Measurements from ENCODE around the gene CELA3B. TPM values are rescaled to one million over a fixed set of nuclear protein-coding genes. Genes with fewer than 3 reads are reported as not detected.

The CELA3B gene
- total and polyA plus RNA-seq, 2 of the 8 experiments (the other 6 are each of a cell fraction or from before 2014, with no cell fraction given), result not detected

DNA sequence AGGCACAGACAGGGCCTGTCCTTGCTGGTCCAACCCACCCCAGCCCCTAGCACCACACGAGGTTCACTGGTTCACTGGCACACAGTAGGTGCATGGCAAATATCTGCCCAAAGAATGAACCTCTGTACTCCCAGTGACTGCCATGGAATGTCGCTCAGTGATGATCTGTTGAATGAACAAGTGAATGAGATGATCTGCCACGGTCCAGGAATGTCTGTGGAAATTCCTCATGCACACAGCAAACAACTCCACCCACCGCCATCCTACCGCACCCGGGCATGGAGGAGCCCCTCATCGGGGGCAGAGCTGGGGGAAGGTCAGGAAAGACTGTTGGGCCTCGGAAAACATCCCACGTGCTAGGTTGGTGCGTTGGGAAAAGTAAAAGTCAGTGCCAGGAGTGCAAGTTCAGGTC is 41.4 kb upstream of the CELA3B start:
- Histone ChIP-seq H3K56ac (replicated peaks; ENCODE audit: insufficient read length, low read depth, low read length) (no peak overlapping the region), H2AK5ac (ENCODE audit: low read depth, low read length) (peak overlapping the region; percentile 33; the same call in 1 of the 2 replicates), H3K79me2 (ENCODE audit: control insufficient read depth in 1 of 2, insufficient read depth in 2 of 2, low read length in 2 of 2) (peaks cover 6 to 54% of the 10 kb centered on the region in 2 experiments; a peak in 3 of 4 replicates), H4K91ac (replicated peaks; ENCODE audit: insufficient read length, low read length) (peak overlapping the region; percentile 44), H2AFZ (ENCODE audit: low read length) (no peak overlapping the region), H3K9ac (replicated peaks in 1 of 4; ENCODE audit: extremely low read depth in 1 of 4, low read depth in 3 of 4, low read length in 3 of 4) (0 out of 7 replicates have a peak overlapping the region, but pooled peaks of 1 of the 4 experiments have one; percentile 14), H2BK120ac (replicated peaks; ENCODE audit: low read depth, low read length) (no peak overlapping the region), H3K23me2 (ENCODE audit: low read depth, low read length) (peaks cover 11% of the 10 kb centered on the region), H2BK20ac (ENCODE audit: low read length) (no peak overlapping the region), H3K23ac (ENCODE audit: insufficient read length) (no peak overlapping the region), H3K4me3 (ENCODE audit: extremely low read depth in 1 of 4, insufficient read depth in 2 of 4, low read depth in 3 of 4, low read length in 4 of 4) (peak overlapping the region in 1 of 4 experiments; percentile 89; a peak in 2 of 8 replicates), H4K20me1 (replicated peaks in 1 of 2; ENCODE audit: control insufficient read depth in 1 of 2, insufficient read depth in 2 of 2, low read length in 2 of 2) (peaks cover 2 to 12% of the 10 kb centered on the region in 2 experiments), H4K8ac (ENCODE audit: extremely low read depth, insufficient read depth, low read length) (no peak overlapping the region; the same call in 1 of the 2 replicates), H3K36me3 (ENCODE audit: control insufficient read depth in 2 of 4, insufficient read depth in 4 of 4, low read length in 3 of 4) (no peaks in the 10 kb centered on the region), H2BK12ac (ENCODE audit: low read depth, low read length) (peak overlapping the region; percentile 75; the same call in 1 of the 2 replicates), H3K14ac (ENCODE audit: insufficient read length) (no peak overlapping the region), H2BK5ac (ENCODE audit: low read depth, low read length) (peak overlapping the region; percentile 48; the same call in 1 of the 2 replicates), H3K18ac (ENCODE audit: extremely low read depth, low read length) (no peak overlapping the region), H3K4me1 (replicated peaks in 1 of 4; ENCODE audit: control insufficient read depth in 3 of 4, insufficient read depth in 4 of 4, low read length in 3 of 4) (peaks cover 8 to 46% (median 31%) of the 10 kb centered on the region in 4 experiments), H2BK15ac (ENCODE audit: low read length) (peak overlapping the region; percentile 75; the same call in 1 of the 2 replicates), H3K27me3 (replicated peaks in 1 of 4; ENCODE audit: control insufficient read depth in 3 of 4, extremely low read depth in 1 of 4, insufficient read depth in 3 of 4, low read length in 3 of 4) (peaks cover 0 to 2% (median 0%) of the 10 kb centered on the region in 4 experiments; a peak in 2 of 7 replicates), H3K79me1 (ENCODE audit: low read depth, low read length) (peaks cover 19% of the 10 kb centered on the region), H3K27ac (ENCODE audit: low read depth, low read length) (no peak overlapping the region), H3K4me2 (ENCODE audit: insufficient read depth in 1 of 2, low read depth in 2 of 2, low read length in 2 of 2) (peak overlapping the region; percentile 86 to 88; a peak in 3 of 4 replicates), H3K4ac (replicated peaks; ENCODE audit: insufficient read length, low read depth, low read length) (peak overlapping the region; percentile 27), H4K5ac (ENCODE audit: insufficient read length, low read depth, low read length) (no peak overlapping the region), H3K9me3 (ENCODE audit: insufficient read depth in 2 of 2, low read depth in 1 of 2, low read length in 1 of 2) (no peaks in the 10 kb centered on the region)
- DNase-seq (ENCODE audit: low read depth in 1 of 2, low spot score in 2 of 2) (no peak), FAIRE-seq (no peak)
- POLR2A ChIA-PET (ENCODE audit: partially characterized antibody), result interaction anchor here (0.9 to 5.9 kb wide), 9 partner anchors 8 to 87 kb away, joined by 3 to 38 read pairs (median 5); no protein-coding TSS in a partner anchor
- CTCF ChIA-PET (ENCODE audit: partially characterized antibody), result interaction anchor here (0.7 to 2.0 kb wide), 11 partner anchors 11 to 1656 kb away, joined by 3 to 7 read pairs (median 4); no protein-coding TSS in a partner anchor
- WGBS, 2 experiments (ENCODE audit: extremely low coverage in 1 of 2, insufficient coverage in 1 of 2, insufficient read length in 1 of 2, insufficient replicate concordance in 2 of 2, low coverage in 1 of 2, low lambda C conversion rate in 2 of 2, missing lambda C conversion rate in 1 of 2), result 73% methylated on average over 10 of the region's 10 CpGs; no CpG with 5 or more reads in 1 of the 2 experiments
- TF ChIP-seq JUN (IDR thresholded peaks at IDR 0.05; ENCODE audit: low read depth, low read length) (no peak), KDM1A (IDR thresholded peaks at IDR 0.05; ENCODE audit: borderline replicate concordance, low read length) (no peak), RFX5 (IDR thresholded peaks at IDR 0.05; ENCODE audit: borderline replicate concordance, low read depth, low read length) (no peak), RBBP5 (IDR thresholded peaks at IDR 0.05; ENCODE audit: borderline replicate concordance, low read depth, low read length) (no peak), HDAC6 (IDR thresholded peaks at IDR 0.05; ENCODE audit: low read depth, low read length) (no peak), RAD21 (IDR thresholded peaks at IDR 0.05 in 1 of 2, conservative IDR thresholded peaks at IDR 0.05 in 1 of 2; ENCODE audit: low read depth in 2 of 2, low read length in 2 of 2) (no peak), GTF2F1 (IDR thresholded peaks at IDR 0.05; ENCODE audit: borderline replicate concordance, low read depth, low read length) (no peak)

Measured in H1 (cell line).